ENCODE results near the gene MED16. TPM values are rescaled to one million over a fixed set of nuclear protein-coding genes. Genes with fewer than 3 reads are reported as not detected.

The MED16 gene
- total and polyA plus RNA-seq, 2 of the 4 experiments (the other 2 are of a cell fraction): 8.1 to 40.2 TPM

DNA sequence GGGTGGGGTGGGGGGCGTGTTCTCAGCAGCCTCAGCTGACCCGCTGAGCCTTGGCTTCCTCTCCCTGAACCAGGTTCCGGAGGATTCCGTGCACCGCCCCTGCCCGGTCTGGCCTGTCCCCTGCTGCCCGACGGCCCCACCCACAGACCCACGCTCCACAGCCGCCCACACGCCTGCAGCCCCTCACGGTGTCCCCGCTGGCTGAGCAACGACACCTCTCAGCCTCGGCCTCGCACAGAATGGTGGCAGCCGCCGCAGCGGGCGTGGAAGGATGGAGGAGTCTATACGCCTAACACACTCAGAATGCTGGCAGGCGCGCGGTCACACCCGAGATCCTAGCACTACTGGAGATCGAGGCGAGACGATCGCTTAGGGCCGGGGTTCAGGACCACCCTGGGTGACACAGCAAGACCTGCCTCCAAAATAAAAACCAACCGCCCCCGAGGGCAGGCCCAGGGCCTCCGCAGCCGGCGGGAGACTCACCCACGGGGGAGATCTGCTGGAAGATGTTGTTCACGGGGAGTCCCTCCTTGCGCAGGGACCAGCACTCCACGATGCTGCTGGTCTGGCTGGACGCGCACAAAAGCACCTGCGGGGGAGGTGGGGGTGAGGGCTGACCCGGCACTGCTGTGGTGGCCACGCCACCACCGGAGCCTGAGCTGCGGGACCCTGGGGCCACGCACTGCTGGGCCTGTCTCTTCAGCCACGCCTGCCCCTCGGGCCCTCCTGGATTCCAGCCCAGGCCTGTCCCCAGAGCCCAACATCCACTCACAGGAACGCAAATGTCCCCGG is 8.4 kb downstream of the MED16 start:
- Histone ChIP-seq H2BK15ac (ENCODE audit: low read depth, low read length) (no peak overlapping the region), H4K91ac (ENCODE audit: insufficient read depth, low read depth, low read length) (no peak overlapping the region), H2BK20ac (ENCODE audit: low read depth, low read length) (no peak overlapping the region), H3K56ac (ENCODE audit: extremely low read depth, insufficient read depth, low read length) (no peak overlapping the region), H2BK120ac (ENCODE audit: low read depth, low read length) (no peak overlapping the region), H4K8ac (ENCODE audit: low read depth in 2 of 2, low read length in 2 of 2) (no peak overlapping the region), H3K23ac (ENCODE audit: low read depth, low read length) (no peak overlapping the region), H3K4me3 (ENCODE audit: insufficient read depth, low read depth, low read length) (no peak overlapping the region), H3K18ac (ENCODE audit: low read depth, low read length) (no peak overlapping the region), H3K4ac (ENCODE audit: low read depth, low read length) (no peak overlapping the region), H3K9me1 (ENCODE audit: insufficient read depth, low read length) (no peaks in the 10 kb centered on the region), H3K4me2 (ENCODE audit: low read depth, low read length) (no peak overlapping the region), H2AK9ac (replicated peaks; ENCODE audit: low read depth, low read length, poor library complexity) (no peak overlapping the region), H2AFZ (replicated peaks; ENCODE audit: low read length, poor library complexity) (no peak overlapping the region), H2AK5ac (ENCODE audit: low read depth, low read length) (no peak overlapping the region), H3K79me1 (ENCODE audit: low read depth in 1 of 2, low read length in 2 of 2) (peaks cover 9 to 26% of the 10 kb centered on the region in 2 experiments; a peak in 3 of 4 replicates), H3K14ac (replicated peaks; ENCODE audit: low read depth, low read length) (no peak overlapping the region), H3K9ac (ENCODE audit: low read depth, low read length) (no peak overlapping the region), H3K36me3 (ENCODE audit: control insufficient read depth, insufficient read depth, low read length) (peaks cover 76% of the 10 kb centered on the region), H3K4me1 (ENCODE audit: control insufficient read depth, insufficient read depth, low read length) (no peaks in the 10 kb centered on the region), H2BK5ac (ENCODE audit: low read depth, low read length, poor library complexity, severe bottlenecking) (no peak overlapping the region), H4K5ac (ENCODE audit: low read depth, low read length) (no peak overlapping the region), H3K27me3 (ENCODE audit: control insufficient read depth, insufficient read depth, low read length) (no peaks in the 10 kb centered on the region), H4K20me1 (ENCODE audit: insufficient read depth, low read length) (peaks cover 3% of the 10 kb centered on the region; the same call in 1 of the 2 replicates), H3K9me3 (ENCODE audit: control insufficient read depth, insufficient read depth, low read length) (no peaks in the 10 kb centered on the region), H3K27ac (ENCODE audit: insufficient read depth, low read length) (no peak overlapping the region)
- ChIA-PET POLR2A (ENCODE audit: unreplicated experiment) (no interaction called here), CTCF (no interaction called here)
- DNase-seq (no peak), ATAC-seq (ENCODE audit: low read depth) (no peak)
- dilution Hi-C loops (cut with HindIII; ENCODE audit: low sequenced_read_pairs, unreplicated experiment) (no loop called here), in situ Hi-C loops (cut with MboI; ENCODE audit: low sequenced_read_pairs) (no loop called here), intact Hi-C loops (cut with micrococcal nuclease) (no loop called here)
- BruUV-seq (replicated peaks): no TSS peak
- TF ChIP-seq MAFK (IDR thresholded peaks at IDR 0.05; ENCODE audit: low read depth, low read length): no peak
- TF ChIP-seq NFE2L2 (IDR thresholded peaks at IDR 0.05; ENCODE audit: low read depth, low read length): no peak
- TF ChIP-seq BHLHE40 (IDR thresholded peaks at IDR 0.05; ENCODE audit: low read depth, low read length): no peak
- TF ChIP-seq, protein P1, sequence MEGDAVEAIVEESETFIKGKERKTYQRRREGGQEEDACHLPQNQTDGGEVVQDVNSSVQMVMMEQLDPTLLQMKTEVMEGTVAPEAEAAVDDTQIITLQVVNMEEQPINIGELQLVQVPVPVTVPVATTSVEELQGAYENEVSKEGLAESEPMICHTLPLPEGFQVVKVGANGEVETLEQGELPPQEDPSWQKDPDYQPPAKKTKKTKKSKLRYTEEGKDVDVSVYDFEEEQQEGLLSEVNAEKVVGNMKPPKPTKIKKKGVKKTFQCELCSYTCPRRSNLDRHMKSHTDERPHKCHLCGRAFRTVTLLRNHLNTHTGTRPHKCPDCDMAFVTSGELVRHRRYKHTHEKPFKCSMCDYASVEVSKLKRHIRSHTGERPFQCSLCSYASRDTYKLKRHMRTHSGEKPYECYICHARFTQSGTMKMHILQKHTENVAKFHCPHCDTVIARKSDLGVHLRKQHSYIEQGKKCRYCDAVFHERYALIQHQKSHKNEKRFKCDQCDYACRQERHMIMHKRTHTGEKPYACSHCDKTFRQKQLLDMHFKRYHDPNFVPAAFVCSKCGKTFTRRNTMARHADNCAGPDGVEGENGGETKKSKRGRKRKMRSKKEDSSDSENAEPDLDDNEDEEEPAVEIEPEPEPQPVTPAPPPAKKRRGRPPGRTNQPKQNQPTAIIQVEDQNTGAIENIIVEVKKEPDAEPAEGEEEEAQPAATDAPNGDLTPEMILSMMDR (conservative IDR thresholded peaks at IDR 0.05; ENCODE audit: low read depth, low read length): no peak
- 93% methylated on average over 40 of the region's 51 CpGs; no CpG with 5 or more reads in 1 of the 2 experiments for WGBS, 2 experiments (ENCODE audit: extremely low coverage in 2 of 2, insufficient read length in 1 of 2)

Measured in IMR-90 (cell line).